GM21367 (cell line): ENCODE results near the gene CRAT.
A peak's percentile ranks its signal among the peaks of the same experiment; 100 is the strongest.

Source experiments
- ATAC-seq: cut with Tn5 transposase; IDR thresholded peaks from one replicate; pipeline ENCODE4 v1.9.1; 2021; ENCODE audit not compliant: unreplicated experiment

Gene CRAT

DNA sequence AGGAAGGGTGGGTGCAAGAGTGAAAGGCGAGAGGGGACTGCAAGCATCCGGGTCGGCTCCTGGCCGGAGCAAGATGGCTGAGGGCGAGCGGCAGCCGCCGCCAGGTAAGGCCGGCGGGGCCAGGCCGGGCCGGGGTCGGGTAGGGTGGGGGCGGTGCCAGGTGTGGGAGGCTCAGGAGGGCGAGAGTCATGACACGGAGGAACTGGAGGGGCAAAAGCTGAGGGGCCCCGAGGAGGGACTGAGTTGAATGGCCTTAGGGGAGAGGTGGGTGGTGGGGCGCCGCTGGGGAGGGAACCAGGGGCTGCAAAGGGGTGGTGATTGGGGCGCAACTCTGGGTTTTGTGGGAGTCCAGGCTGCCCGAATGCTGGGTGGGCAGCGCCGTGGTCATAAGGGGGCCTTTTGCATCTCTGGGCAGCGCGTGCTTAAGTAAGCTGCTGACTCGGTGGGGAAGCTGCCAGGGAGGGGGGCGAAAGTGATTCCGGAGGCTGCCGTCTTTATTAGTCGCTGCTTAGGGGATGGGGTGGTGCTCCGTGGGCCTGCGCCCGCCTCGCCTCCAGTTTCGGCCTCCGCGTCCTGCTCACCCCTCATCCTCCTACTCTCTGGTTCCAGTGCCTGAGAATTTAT lies 1.0 kb upstream of the CRAT start:
- ATAC-seq = peak; percentile 10

DNA sequence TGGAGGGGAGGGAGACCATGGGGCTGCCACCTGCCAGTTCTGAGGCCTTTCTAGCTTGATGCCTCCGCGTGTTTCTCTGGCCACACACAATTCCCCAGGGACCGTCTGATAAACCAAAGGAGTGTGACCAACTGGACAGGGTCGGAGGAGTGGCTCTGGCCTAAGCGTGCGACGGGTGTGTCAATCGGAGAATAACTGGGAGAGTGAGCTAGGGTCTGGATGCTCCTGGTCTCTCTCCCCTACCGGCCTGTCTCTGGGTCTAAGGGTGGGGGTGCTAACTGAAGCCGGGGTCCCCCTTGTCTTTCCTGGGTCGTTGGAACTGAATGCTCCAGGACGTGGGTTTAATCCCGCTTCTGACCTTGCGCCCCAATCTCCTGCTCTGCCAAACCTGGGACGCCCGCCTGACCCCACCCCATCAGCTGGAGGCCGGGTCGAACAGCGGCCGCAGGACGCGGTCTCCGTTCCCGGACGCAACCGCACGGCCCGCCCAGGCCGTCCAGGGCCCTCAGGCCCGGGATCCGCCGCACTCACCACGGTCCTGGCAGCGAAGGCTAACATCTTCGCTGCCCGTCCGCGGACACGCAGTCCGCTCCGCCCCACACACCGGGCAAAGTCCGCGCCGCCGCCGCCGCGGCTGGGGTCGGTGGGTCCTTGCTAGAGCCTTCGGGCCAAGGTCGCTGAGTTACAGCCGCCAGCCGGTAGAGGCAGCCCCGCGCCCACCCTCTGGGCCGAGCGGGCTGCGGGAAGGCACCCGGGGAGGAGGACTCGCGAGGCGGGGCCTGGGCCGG lies 447 bp downstream of the CRAT start:
- ATAC-seq = no peak

DNA sequence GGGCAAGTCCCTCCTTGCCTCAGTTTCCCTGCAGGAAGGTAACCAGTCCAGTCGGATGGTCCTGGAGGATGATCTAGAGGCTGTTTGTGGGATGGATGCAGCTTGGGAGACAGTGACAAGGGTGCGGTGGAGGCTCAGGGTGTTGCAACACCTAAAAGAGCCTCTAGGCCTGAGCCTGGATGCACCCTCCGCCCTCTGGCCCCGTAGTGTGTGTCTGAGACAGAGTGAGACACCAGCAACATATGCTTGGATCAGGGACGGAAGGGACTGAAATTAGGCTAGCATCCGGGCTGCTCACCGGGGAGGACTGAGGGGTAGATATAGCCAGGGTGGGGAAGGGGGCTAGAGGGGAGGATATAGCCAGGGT lies 1.1 kb downstream of the CRAT start:
- ATAC-seq = no peak

DNA sequence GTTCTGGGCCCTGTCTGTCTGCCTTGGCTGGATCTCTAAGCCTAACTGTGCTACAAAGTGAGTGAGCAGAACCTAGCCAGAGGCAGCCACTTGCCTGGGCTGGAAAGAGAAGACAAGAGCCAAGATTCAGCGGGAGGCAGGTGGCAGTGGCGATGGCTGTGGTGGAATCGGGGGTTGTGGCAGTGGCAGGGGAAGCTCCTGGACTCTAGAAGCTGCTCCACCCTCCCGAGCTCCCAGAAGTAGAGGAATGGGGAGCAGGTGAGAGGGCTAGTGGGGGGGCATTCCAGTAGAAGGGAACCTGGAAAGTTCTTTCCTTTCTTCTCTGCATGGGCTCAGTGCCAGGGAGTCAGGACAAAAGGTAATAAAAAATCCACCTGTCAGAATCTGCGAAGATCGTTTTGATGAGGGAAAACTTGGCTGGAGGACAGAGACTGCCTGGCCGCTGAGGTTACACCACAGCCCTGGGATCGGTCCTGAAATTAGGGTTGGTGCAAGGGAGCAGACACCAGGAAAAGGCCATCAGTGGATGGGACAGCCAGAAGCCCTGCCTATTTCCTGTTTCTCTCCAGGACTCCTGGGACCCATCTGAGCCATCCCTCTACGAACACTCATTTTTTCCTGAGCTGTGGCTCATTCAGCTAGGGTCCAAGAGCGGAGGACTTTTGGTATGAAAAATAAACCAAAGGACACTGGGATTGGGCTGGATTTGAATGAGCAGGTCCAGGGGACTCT lies 1.6 kb downstream of the CRAT start:
- no peak for ATAC-seq

DNA sequence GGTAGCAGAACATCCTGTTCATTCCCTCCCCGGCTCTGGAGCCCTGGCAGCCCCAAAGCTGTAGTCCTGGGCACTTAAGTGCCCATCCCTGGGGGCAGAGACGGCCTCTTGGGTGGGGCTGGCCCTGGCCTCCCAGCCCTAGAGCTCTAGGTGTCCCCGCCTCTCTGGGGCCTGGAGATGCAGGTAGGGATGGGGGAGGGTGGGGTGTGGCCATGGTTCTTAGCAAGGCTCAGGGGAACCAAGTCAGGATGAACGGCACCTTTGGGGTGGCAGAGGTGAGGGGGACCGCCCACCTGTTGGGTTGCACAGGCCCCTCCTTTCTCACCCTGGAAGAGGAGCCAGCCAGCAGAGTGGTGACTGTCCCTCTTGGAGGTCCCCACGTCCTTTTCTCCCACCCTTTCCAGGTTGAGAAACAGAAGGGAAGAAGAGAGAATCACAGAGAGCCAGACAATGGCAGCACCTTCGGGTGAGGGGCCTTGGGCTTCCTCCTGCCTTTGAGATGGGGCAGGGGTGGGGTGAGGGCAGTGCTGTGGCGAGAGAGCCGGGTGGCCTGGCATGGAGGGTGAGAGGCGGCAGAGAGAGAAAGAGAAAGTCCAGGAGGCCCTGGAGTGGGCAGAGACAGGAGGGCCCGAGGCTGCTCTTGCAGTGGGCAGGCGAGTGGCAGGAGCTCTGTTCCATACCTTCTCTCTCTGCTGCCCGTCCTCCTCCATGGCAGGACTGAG lies 2.3 kb downstream of the CRAT start:
- no peak for ATAC-seq

DNA sequence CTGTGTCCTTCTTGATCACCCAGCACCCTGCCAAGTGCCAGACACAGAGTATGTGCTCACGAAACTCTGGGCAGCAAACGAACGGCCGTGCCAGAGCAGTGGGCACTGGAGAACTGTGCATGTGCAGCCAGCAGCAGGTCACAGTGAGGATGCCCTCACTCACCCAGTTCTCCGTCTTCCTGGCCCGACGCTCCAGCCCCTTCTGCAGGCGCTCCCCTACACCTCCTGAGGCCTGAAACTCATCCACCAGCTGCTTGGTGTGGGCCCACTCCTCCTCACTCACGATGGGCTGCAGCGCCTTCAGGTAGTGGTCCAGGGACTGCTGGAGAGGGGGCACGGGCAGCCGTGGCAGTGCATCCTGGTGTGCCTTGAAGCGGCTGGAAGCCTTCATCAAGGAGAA lies 2.9 kb downstream of the CRAT start:
- no peak for ATAC-seq

DNA sequence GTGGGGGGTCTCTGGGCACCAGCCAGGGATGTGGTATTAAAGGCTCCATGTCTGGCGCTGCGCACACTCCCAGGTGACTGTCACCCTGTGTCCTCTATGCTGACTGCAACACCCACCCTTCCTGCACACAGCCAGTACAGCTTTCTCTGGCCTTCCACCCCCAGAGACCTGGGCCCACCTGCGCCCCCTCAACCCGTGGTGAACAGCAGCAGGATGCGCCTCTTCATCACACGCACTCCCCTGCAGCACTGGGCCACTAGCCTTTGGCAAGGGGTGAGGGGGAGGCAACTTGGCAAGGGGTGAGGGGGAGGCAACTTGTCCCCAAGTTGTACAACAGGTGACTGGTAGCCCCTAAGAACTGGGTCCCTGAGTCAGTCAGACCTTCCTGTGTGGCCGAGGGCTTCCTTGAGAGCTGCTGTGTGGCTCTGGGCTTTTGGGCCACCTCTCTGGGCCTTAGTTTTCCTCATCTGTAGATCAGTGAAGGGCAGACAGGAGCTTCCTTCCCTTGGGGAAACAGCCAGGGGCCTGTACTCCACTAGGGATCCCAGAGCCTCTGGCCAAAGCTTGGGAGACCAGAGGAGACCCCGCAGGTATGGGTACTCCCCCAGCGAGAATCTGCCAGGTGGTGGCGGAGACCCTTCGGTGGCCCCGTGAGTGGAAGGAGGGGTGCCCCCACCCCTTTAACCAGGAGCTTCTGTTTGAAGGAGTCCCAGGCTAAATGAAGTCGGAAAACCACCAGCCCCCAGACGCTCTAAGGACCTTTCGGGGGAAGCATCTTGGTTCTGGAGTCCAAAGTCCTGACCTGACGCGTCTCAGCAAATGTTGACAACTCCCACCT lies 4.5 kb downstream of the CRAT start:
- no peak for ATAC-seq

DNA sequence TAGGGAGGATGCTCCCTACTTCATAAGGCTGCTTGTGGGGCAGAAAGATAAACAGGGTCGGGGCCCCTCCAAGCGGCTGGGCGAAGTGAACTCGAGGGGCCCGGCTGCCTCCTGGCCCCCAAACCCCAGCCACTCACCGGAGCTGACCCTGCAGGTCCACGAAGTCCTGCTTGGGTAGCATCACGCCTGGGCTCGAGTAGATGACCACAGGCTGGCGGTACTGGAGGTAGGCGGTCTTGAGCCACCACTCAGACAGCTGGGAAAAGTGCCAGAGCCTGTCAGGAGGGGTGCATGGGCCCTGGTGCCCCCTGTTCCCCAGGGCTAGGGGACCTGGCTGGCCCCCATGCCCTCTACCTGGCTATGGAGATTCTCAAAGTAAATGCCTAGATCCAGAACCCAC lies 6.5 kb downstream of the CRAT start:
- ATAC-seq = no peak

DNA sequence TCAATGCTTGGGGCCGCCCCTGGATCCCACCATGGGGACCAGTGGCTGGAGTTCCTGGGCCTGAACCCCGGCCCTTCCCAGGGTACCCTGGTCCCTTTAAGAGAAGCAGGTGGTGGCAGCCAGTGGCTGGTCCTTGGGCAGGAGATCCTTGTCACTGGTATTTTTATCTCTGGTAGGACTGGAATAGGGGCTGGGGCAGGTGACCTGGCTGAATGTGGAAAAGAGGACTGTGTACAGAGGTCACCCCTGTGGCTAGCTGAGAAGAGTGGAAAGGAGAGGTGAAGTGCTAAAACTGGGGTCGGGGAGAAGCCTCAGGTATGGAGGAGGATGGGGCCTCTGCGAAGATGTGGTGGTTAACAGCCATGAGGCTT lies 7.0 kb downstream of the CRAT start:
- ATAC-seq = no peak

DNA sequence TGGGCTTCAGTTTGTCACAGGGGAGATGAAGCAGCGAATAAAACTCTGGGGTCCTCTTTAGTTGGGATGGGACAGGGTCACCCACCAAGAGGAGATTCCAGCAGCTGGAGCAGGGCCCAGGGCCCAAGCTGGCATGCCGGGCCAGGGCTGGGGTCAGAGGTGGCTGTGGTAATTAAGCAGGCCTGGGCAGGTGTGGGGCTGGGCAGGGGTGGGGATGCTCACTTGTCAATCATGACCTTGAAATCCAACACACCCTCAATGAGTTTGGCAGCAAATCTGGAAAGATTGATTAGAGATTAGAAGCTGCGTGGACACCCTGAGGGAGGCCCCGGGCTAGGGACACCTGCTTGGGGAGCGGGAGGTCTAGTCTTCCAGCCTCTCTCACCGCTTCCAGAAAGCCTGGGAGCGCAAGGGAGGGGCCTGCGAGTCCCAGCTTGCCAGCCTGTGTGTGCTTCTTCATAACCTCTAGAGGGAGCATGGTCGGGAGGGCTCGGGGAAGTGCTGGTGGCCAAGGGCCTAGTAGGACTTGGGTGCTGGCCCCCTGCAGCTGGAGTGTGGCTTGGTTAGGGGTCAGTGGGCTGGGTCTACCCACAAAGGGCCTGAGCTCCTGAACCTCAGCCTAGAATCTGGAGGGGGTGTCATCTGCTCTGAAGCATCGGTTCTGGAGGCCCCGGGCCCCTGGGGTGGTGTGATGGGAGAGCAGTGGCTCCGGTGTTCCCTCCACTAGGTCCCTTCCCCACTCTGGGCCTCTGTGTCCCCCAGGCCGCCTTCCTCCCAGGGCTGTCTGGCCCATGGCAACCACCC lies 7.6 kb downstream of the CRAT start:
- ATAC-seq = no peak

DNA sequence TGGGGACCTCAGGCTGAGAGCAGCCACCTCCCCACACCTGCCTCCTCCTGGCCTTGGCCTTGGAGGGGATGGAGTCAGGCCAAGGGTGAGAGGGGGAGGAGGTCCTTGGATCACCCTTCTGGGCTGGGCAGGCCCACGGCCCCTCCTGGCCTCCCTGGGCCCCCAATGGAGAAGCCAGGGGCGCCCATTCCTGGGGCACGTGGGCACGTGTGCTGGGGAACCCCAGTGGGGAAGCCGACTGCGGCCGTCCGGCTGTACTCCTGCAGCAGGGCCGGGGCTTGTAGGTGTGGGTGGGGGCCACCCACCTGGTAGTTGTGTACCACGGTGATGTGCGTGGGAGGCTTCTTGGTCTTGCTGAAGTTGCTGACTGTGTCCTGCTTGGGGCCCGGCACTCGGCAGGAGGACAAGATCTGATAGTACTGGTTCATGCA lies 8.5 kb downstream of the CRAT start:
- ATAC-seq = no peak

DNA sequence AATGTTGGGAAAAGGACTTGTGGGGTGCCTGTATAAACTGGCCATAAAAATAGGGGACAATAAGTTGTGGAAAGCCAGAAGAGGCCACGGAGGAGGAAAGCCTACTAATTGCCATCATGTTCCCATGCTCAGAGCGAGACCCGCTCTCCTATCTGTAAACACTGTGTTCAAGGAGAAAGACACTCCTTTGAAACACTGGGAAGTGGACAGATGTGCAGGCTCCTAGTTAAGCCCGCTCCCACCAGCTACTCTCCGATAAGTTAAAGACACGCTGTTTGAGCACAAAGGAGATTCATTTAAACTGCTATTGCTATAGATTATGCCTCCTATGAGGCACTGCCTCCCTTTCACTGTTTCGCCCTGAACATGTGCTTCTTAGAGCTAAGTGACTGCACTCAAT lies 9.3 kb downstream of the CRAT start:
- no peak for ATAC-seq

DNA sequence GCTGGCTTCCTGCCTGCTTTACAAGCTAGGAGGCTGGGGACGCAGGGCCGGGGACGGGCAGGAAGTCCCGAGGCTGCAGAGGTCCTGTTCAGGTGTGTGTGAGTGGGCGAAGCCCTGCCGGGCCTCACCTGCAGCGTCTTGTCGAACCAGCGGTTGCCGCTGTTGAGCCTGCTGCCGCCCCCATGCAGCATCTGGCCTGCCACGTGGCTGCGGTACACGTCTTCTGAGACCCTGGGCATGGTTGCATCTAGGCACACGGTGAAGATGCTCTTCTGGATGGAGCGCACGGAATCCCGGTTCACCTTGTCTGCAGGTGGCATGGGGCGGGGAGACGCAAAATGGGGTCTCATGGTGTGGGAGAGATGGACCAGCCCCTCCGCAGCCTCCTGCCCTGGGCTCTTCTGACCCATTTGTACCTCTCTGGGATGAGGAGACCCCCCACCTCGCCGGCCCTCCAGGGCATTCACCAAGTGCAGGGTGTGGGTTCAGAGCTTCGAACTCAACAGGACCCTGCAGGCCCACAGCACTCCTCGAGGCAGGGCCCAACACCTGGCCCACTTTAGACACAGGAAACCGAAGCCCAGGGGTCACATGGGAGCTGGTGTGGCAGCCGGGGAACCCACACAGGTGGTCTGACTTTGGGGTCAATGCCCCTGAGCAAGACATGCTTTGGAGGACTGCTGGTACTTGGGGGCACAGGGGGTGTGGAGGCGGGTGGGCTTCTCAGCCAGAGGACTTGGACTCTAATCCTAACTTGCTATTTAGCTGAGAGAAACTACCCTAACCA lies 10.0 kb downstream of the CRAT start:
- no peak for ATAC-seq

DNA sequence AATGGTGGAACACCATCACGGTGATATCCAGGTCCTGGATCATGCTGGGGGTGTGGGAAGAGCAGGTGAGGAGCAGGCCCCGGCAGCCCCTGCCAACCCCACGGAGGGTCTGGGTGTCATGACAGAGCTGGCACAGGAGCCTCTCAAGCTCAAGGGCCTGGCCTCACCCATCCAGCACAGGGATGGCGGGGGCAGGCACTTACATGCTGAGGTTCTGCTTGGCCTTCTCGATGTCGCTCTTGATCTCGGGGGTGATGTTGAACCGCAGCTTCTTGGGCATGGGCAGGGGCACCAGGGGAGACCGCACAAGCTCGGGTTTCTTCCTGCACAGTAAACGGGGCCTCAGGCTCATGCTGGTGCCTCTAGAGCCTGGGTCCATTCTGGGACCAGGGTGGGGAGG lies 12.3 kb downstream of the CRAT start:
- no peak for ATAC-seq

DNA sequence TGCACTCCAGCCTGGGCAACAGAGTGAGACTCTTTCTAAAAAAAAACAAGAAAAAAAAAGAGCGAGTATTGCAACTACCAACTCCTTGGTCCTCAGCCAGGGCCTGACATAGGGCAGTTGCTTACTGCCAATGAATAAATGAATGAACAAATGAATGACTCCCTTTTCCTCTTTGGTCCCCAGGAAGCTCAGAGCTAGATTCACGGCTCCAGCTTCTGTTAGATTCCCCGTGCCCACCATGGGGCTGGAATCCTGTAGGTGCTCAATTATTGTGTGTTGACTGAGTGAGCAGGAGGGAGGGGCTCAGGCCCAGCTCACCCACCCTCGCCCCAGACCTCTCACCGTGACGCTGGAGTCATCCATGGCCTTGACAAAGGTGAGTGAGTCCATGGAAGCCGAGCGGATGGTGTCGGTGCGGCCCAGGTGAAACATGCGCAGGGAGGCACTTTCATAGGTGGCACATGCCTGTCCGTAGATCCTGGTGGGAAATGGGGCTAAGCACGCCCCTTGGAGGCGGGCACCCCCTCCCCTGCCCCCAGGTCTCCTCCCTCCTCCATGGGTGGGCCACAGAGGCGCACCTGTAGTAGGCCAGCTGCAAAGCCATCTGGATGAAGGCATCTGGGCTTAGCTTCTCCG lies 12.8 kb downstream of the CRAT start:
- ATAC-seq = no peak

DNA sequence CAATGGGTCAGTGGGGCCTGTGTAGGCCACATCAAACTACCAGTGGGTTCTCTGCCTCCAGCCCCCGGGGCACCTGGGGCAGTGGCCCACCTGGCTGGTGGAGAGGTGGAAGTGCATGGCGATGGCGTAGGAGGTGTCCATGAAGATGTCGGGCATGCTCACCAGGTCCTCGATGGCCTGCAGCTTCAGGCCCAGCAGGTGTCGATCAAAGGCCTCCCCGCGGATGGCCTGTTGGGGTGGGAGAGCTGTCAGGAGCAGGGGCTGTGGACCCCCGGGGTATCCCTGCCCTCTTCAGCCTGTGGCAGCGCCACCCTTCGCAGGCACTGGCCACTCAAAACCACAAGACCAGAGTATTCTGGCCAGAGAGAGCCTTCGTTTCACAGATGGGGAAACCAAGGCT lies 14.7 kb downstream of the CRAT start:
- ATAC-seq = no peak

DNA sequence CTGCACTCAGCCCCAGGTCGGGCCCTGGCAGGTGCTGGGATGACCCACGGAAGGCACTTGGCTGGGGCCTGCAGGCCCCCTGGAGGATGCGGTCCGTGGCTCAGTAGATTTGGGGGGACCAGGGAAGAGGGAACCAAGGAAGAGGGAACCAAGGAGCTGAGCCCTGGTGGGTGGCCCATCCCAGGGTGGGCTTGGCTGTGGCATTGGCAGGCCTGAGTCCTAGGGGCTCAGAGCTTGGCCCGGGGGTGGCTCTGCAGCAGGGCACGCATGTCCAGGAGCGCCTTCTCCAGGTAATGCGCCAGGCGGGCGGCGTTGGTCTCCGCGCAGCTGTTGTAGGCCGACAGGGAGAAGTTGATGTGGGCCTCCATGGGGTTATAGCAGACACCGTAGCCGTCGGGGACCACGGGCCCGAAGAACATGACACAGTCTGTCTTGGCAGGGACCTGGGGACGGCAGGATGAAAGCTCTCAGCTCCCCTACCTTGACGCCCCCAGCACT lies 15.4 kb downstream of the CRAT start:
- ATAC-seq = no peak

DNA sequence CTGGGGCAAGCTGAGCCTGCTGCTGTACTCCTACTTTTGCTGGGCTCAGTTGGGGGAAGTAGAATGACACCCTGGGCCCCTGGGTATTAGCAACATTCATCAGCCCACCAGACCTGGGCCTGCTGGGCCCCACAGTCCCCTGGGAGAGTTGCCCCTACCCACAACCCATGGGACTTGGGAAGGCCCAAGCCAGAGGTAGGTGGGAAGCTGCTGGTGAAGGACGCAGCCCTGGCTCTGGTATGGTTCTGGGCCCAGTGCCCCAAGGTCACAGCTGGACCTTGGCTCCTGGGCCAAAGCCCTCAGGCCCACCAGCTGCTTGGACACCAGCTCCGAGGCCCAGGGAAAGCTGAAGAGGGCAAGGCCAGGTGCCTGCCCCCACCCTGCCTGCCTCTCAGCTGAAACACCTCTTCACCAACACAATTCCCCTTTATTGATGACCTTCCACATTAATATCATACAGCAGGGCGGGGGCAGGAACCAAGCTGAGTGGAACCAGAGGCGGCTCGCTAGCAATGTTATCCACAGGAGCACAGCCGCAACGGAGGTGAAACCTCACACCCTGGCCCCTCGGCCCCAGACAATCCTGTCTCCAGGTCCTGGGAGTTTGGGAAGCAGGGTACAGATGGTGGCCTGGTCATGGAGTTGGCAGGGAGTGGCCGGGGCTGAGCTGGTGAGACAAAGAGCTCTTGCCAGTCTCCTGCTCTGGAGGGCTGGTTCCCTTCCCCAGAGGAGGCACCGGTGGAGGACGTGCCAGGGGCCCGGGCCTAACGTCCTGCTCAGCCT lies 16.0 kb downstream of the CRAT start:
- no peak for ATAC-seq
